Stimulated activated naive CD8-positive, alpha-beta T cell treated with anti-CD3 and anti-CD28 coated beads, Interleukin-15, Interleukin-2, amounts not matched to agents 100 ng/mL and 50 ng/mL, for 24 hours (primary cell): ENCODE results near the gene ATP4A.

Source experiments
- H3K27ac Mint-ChIP-seq: one replicate; pipeline ENCODE4 v1.8.0; 2021; ENCODE audit warnings: mild to moderate bottlenecking, mixed read lengths
- H3K27me3 Mint-ChIP-seq: one replicate; pipeline ENCODE4 v1.8.0; 2021; ENCODE audit warnings: mixed read lengths
- H3K36me3 Mint-ChIP-seq: one replicate; pipeline ENCODE4 v1.8.0; 2021; ENCODE audit warnings: low read depth, mixed read lengths
- H3K4me1 Mint-ChIP-seq: one replicate; pipeline ENCODE4 v1.8.0; 2021; ENCODE audit warnings: low read depth, mixed read lengths
- H3K4me3 Mint-ChIP-seq: one replicate; pipeline ENCODE4 v1.8.0; 2021; ENCODE audit warnings: mild to moderate bottlenecking, mixed read lengths
- H3K9me3 Mint-ChIP-seq: one replicate; pipeline ENCODE4 v1.8.0; 2021; ENCODE audit warnings: mixed read lengths

The ATP4A gene

DNA sequence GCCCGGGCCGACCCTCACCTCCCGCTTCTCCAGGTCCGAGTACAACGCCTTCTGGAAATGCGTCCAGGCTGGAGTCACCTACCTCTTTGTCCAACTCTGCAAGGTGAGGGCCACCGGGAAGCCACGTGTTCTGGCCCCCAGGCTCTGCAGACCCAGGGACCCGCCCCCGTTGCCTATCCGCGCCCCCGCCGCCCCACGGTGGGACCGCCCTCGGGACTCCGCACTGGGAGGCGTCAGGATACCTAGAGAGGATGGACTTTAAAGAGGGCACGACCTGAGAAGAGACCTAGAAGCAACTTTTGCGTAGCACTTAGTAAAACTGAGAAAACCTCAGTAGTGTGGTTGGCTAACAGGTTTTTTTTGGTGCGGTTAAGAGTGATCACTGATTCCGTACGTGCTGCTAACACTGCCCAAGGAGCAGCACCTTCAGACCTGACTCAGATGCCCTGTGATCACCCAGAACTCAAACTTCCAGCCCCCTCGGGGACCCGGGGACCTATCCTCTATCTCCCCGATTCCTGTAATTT is 17.5 kb downstream of the ATP4A start:
- H3K27ac Mint-ChIP-seq, result peak overlapping the region; percentile 96
- no peaks in the 10 kb centered on the region for H3K9me3 Mint-ChIP-seq
- no peaks in the 10 kb centered on the region for H3K27me3 Mint-ChIP-seq
- H3K4me1 Mint-ChIP-seq, result peaks cover 34% of the 10 kb centered on the region
- peak overlapping the region; percentile 97 for H3K4me3 Mint-ChIP-seq
- H3K36me3 Mint-ChIP-seq, result peaks cover 38% of the 10 kb centered on the region

DNA sequence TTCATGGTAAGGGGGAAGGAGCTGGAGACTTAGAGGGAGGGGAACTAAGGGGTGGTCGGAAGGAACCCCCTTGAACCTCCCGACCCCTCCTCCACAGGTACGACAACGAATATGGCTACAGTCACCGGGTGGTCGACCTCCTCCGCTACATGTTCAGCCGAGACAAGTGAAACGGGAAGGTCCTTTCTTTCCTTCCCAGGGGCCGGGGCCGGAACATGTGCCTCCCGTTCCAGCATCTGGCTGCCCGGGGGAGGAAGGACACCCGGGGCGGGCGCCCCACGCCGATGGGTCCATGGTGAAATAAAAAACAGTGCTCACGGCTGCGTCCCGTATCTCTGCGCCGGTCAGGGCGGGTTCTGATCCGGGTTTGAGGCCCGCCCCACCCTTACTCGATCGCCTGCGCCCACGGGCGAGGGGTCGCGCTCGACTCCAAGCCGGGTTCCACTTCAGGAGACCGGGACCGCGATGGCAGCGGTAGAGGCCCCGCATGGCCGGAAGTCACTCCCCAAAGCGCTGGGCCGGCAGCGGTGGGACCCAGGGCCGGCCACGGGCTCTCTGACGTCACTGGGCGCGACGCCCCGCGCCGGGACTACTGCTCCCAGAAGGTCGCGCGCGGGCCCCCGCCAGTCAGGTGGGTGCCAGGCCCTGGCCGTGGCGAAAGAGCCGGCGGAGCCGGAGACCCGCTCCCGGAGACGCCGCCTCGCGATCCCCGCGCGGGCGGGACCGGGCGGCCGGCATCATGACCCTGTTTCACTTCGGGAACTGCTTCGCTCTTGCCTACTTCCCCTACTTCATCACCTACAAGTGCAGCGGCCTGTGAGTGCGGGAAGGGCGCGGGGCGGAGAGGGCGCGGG is 18.2 kb downstream of the ATP4A start, which contains the start of gene TMEM147:
TSS of gene TMEM147 (plus strand) at position 626 of the 854 bp plus-strand sequence. CDS start at position 740, 114 bp downstream.
- Mint-ChIP-seq H3K27me3 (no peaks in the 10 kb centered on the region), H3K27ac (peak within 1 kb of the TSS; percentile 96), H3K36me3 (peaks cover 40% of the 10 kb centered on the region), H3K9me3 (no peaks in the 10 kb centered on the region), H3K4me3 (peak within 1 kb of the TSS; percentile 97), H3K4me1 (peaks cover 34% of the 10 kb centered on the region)

DNA sequence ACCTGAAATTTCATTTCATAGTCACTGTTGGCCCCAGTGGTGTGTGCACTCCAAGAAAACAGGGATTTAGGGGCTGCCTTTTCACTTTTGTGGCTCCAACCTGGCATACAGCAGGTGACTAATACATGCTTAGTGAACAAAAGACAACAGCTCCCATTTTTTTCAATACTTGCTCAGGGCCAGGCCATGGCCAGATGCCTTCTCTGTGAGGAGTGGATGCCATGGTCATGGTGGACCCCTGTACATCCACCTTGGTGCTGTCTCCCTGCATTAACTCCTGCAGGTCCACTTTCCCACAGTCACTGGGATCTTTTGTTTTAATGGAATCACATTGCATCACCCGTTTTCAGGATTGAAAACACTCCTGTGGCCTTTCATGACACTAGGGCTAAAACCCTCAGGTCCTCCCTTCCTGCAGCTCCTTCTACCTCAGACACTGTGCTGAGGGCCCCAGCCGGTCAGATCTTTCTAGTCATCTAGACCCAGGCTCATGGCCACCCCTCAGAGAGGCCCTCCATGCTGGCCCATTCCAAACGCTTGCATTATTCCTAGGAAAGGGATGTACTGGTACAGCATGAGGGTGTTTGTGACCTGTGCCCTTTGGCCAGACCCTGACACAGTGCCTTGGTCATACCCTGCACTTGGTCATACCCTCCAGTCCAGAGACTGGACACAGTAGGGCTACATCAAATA is 19.2 kb downstream of the ATP4A start:
- H3K4me3 Mint-ChIP-seq, result peak overlapping the region; percentile 97
- H3K27me3 Mint-ChIP-seq, result no peaks in the 10 kb centered on the region
- no peaks in the 10 kb centered on the region for H3K9me3 Mint-ChIP-seq
- peak overlapping the region; percentile 83 for H3K27ac Mint-ChIP-seq
- peaks cover 41% of the 10 kb centered on the region for H3K36me3 Mint-ChIP-seq
- H3K4me1 Mint-ChIP-seq, result peaks cover 34% of the 10 kb centered on the region

DNA sequence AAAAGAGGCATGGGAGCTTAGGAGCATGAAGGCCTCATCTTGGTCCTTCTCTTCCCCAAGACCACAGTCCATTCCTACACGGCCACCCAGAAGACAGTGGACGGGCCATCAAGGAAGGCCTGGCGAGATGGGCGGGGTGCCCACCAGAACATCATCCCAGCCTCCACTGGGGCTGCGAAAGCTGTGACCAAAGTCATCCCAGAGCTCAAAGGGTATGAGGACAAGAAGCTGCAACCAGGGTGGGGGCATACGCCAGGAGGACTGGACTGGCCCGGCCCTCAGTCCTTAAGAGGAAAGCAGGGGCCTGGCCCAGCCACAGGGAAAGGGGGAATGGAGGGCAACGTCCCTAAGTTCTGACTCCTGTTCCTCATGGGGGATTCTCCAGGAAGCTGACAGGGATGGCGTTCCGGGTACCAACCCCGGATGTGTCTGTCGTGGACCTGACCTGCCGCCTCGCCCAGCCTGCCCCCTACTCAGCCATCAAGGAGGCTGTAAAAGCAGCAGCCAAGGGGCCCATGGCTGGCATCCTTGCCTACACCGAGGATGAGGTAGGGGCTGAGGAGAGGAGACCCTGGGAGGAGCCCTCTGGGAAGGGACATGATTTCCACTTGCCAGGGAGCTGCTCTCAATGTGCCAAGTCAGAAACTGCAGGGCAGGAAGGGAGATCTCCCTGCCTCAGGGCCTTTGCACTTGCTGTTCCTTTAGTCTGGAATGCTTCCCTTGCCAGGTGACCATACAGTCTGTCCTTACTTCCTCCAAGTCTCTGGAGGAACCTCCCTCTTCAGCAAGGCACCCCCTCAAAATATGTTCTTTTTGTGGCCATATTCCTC is 20.0 kb downstream of the ATP4A start:
- no peaks in the 10 kb centered on the region for H3K9me3 Mint-ChIP-seq

DNA sequence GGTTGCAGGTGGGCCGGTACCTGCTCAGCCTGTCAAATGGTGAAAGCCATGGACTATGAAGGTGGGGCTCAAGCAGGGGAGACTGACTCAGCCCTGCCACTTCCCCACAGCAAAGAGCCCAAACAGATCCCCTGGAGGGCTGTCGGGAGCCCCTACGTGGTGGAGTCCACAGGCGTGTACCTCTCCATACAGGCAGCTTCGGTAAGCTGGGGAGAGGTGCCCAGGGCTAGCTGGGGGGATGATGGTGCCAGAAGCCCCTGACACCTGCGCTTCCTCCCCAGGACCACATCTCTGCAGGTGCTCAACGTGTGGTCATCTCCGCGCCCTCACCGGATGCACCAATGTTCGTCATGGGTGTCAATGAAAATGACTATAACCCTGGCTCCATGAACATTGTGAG is 21.2 kb downstream of the ATP4A start:
- Mint-ChIP-seq H3K27me3 (no peaks in the 10 kb centered on the region), H3K27ac (no peak overlapping the region), H3K4me3 (no peak overlapping the region), H3K4me1 (peaks cover 26% of the 10 kb centered on the region), H3K36me3 (peaks cover 31% of the 10 kb centered on the region), H3K9me3 (no peaks in the 10 kb centered on the region)

More for the DNA sequence above, 20.0 kb downstream of the ATP4A start:
- Mint-ChIP-seq H3K4me1 (peaks cover 31% of the 10 kb centered on the region), H3K36me3 (peaks cover 40% of the 10 kb centered on the region), H3K27ac (peak overlapping the region; percentile 83), H3K27me3 (no peaks in the 10 kb centered on the region), H3K4me3 (peak overlapping the region; percentile 97)

DNA sequence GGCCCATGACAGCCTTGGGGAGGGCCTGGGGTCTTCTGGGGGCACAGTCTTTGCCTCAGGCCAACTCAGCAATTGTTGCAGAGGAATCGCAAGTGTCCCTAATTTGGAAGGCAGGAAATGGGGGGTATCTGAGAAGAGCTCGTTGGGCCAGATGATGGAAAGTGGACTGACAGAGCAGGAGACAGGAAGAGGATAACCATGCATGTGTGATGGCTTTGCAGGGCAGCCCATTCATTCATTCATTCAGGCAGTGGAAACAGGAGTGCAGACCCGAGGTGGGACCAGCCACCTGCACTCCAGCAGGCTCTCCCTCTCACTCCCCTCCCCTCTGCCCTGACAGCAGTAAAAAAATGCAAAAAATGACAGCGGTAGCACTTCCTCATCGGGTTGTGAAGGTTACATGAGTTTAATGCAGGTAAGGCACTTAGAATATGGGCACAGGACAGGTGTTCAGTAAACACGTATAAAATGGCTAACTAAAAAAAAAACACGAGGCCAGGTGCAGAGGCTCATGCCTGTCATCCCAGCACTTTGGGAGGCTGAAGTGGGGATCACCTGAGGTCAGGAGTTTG is 23.0 kb downstream of the ATP4A start:
- Mint-ChIP-seq H3K4me1 (peaks cover 11% of the 10 kb centered on the region), H3K27me3 (no peaks in the 10 kb centered on the region), H3K27ac (peak overlapping the region; percentile 9), H3K9me3 (no peaks in the 10 kb centered on the region), H3K36me3 (peaks cover 27% of the 10 kb centered on the region), H3K4me3 (no peak overlapping the region)

DNA sequence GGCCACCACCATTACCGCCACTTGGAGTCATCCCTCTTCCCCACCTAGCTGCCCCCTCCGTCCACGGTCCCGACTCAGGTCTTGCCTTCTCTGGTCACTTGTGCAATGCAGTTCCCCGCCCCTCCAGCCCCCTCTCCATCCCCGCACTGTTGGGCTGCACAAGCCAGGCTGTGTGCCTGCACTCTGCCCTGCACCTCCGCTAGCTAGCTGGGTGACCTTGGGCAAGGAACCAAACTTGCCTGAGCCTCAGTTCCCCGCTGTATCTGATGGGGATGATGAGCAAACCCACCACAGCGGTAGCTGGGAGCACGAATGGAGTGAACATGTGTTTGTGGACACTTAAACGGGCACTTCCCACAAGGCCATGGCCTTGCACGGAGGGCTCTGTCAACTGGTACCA is 23.6 kb downstream of the ATP4A start:
- H3K36me3 Mint-ChIP-seq, result peaks cover 26% of the 10 kb centered on the region
- H3K27me3 Mint-ChIP-seq, result peaks cover 2% of the 10 kb centered on the region
- no peaks in the 10 kb centered on the region for H3K9me3 Mint-ChIP-seq
- no peak overlapping the region for H3K27ac Mint-ChIP-seq
- peaks cover 10% of the 10 kb centered on the region for H3K4me1 Mint-ChIP-seq
- no peak overlapping the region for H3K4me3 Mint-ChIP-seq

DNA sequence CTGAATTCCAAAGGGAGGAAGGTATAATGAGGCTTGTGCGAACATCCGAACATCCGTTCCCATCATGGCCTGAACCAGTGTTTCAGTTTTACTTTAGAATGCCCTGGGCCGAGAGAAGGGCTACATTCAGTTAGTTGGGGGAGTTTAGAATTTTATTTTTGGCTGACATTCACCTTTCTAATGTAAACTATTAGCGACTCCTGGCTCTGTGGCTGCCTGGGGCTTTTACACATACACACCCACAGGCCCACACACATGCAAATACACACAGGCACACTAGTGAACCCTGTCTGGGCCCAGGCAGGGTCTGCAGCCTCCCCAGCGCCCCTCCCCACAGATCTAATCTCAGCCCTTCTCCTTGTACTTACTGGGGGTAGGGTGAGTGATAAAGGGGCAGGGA is 24.1 kb downstream of the ATP4A start:
- peaks cover 21% of the 10 kb centered on the region for H3K36me3 Mint-ChIP-seq
- peaks cover 3% of the 10 kb centered on the region for H3K27me3 Mint-ChIP-seq
- H3K27ac Mint-ChIP-seq, result no peak overlapping the region
- no peak overlapping the region for H3K4me3 Mint-ChIP-seq
- H3K4me1 Mint-ChIP-seq, result peaks cover 4% of the 10 kb centered on the region
- no peaks in the 10 kb centered on the region for H3K9me3 Mint-ChIP-seq

DNA sequence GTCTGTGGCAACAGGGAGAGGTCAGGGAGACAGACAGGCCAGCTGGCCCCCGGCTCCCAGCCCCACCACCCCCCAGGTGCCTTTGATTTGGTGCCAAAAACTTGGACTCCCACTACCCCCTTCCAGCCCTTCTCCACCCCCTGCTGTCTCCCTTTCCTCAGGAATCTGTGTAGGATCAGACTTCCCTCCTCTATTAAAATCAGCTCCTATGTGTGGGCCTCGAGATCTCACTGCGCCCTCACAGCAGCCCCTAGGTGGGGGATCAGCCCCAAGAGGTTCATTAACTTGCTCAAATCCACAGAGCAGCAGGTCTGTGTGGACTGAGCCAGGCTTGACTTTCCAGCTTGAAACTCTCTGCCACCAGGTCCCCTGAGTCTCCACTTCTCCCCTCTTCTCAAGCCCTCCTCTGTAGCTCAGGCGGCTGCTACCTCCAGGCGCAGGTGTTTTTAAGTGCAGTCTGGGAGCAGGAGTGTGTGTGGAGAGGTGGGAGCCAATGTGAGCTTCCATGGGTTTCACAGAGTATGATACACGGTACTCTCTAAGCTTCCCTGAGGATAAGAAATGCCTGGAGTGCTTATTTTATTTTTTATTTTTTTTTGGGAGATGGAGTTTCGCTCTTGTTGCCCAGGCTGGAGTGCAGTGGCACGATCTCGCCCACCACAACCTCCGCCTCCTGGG is 28.5 kb downstream of the ATP4A start:
- no peak overlapping the region for H3K27ac Mint-ChIP-seq

DNA sequence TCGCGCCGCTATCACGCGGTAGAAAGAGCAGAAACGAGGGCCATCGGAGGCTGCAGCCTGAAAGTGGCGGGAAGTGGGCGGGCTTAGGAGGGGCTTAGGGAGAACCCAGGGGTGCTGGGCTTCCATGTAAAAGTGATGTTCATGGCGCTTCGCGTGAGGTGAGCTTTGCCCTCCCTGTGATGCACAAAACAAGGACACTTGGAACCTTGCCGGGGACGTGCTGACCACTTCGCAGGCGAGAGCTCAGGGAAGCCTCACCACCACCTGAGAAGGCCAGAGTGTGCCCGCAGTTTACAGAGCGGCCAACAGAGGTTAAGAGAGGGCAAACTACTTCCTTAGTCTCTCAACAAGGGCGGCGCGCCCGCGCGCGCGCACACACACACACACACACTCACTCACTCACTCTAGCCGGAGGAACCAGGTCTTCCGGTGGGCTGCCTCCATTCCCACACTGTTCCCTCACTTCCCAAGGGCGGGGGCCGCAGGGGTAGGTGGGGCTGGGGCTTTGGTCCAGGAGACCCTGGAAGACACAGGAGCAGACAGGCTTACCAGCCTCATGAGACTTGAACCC is 29.6 kb downstream of the ATP4A start:
- Mint-ChIP-seq H3K9me3 (no peaks in the 10 kb centered on the region), H3K27ac (no peak overlapping the region), H3K4me3 (peak overlapping the region; percentile 28), H3K4me1 (peaks cover 19% of the 10 kb centered on the region), H3K36me3 (no peaks in the 10 kb centered on the region), H3K27me3 (peaks cover 14% of the 10 kb centered on the region)

More for the DNA sequence above, 28.5 kb downstream of the ATP4A start:
- no peaks in the 10 kb centered on the region for H3K36me3 Mint-ChIP-seq
- H3K4me1 Mint-ChIP-seq, result peaks cover 19% of the 10 kb centered on the region
- H3K4me3 Mint-ChIP-seq, result no peak overlapping the region
- H3K27me3 Mint-ChIP-seq, result peaks cover 8% of the 10 kb centered on the region
- H3K9me3 Mint-ChIP-seq, result no peaks in the 10 kb centered on the region

DNA sequence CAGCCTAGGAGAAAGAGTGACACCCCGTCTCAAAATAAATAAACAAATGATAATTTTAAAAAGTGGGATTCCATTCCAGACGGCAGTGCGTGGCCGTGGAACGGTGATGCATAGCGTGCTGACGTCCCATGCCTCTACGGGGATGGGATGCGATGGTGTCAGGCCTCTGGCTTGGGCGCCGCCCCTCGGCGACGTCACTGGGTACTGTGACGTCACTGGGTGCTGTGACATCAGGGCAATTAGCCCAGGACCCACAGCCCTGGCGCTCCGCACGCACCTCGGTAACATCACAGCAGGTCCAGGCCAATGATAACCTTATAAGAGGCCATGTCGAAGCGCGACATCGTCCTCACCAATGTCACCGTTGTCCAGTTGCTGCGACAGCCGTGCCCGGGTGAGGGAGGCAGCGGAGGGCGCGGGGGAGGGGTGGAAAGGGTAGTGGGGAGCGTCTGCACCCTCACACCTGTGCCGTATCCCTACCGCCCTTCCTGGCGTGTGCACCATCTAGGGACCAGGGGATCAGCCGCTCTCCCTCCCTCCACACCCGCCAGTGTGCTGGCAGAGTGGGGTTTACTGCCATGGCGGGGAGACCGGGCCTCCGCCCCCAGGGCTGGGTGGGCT is 30.1 kb downstream of the ATP4A start, which contains the start of gene GAPDHS:
TSS of gene GAPDHS (plus strand) at position 256 of the 621 bp plus-strand sequence. CDS start at position 328, 72 bp downstream.
- H3K9me3 Mint-ChIP-seq, result no peaks in the 10 kb centered on the region
- H3K27me3 Mint-ChIP-seq, result peaks cover 20% of the 10 kb centered on the region
- no peak within 1 kb of the TSS for H3K27ac Mint-ChIP-seq
- H3K4me1 Mint-ChIP-seq, result peaks cover 19% of the 10 kb centered on the region
- H3K4me3 Mint-ChIP-seq, result peak within 1 kb of the TSS; percentile 28
- no peaks in the 10 kb centered on the region for H3K36me3 Mint-ChIP-seq

DNA sequence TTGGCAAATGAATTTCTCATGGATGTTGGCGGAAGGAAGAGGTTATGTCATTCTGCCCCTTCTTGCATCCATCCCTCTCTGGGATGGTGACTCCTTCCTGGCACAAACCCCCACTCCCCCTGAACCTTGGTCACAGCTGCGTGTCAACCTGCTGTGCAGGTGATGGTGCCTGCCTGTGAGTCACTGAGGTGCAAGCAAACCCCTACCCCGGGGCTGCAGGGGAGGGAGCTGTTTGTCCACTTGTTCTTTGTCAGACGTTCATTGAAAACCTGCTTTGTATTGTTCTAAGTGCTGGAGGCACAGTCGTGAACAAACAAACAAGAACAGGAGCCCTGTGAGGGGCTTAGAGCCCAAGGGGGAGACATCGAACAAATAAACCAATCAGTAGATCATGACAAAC is 32.2 kb downstream of the ATP4A start:
- Mint-ChIP-seq H3K9me3 (no peaks in the 10 kb centered on the region), H3K4me3 (no peak overlapping the region), H3K4me1 (peaks cover 19% of the 10 kb centered on the region), H3K27me3 (peaks cover 25% of the 10 kb centered on the region), H3K27ac (no peak overlapping the region), H3K36me3 (no peaks in the 10 kb centered on the region)
